ENCODE measurements around the gene CNTNAP2.

CNTNAP2 gene

GRCh38 chr7:147173883-147174282 is 1057.3 kb downstream of the CNTNAP2 start:
- Histone ChIP-seq H3K79me2 (ENCODE audit: insufficient read depth, low read depth) (no peaks in the 10 kb centered on the region), H3K27ac (no peak overlapping the region), H4K20me1 (ENCODE audit: insufficient read depth) (no peaks in the 10 kb centered on the region), H3K36me3 (ENCODE audit: insufficient read depth) (no peaks in the 10 kb centered on the region), H3K4me3 (IDR thresholded peaks at IDR 0.05; ENCODE audit: insufficient read depth, low read depth, low read length) (no peak overlapping the region), H2AFZ (ENCODE audit: low read depth) (no peak overlapping the region), H3K9ac (no peak overlapping the region), H3K4me1 (ENCODE audit: low read depth, poor library complexity, severe bottlenecking) (no peaks in the 10 kb centered on the region), H3K4me2 (no peak overlapping the region), H3K27me3 (ENCODE audit: insufficient read depth, low read depth) (no peaks in the 10 kb centered on the region)
- TF ChIP-seq CTCF (conservative IDR thresholded peaks at IDR 0.05; ENCODE audit: low read depth, low read length) = no peak

- no peak for TF ChIP-seq CTCF (conservative IDR thresholded peaks at IDR 0.05; ENCODE audit: low read depth, low read length)
- no peak overlapping the region for H3K4me2 ChIP-seq
- no peaks in the 10 kb centered on the region for H3K4me1 ChIP-seq (ENCODE audit: low read depth, poor library complexity, severe bottlenecking)
- H3K27me3 ChIP-seq (ENCODE audit: insufficient read depth, low read depth) = no peaks in the 10 kb centered on the region
- H3K79me2 ChIP-seq (ENCODE audit: insufficient read depth, low read depth) = no peaks in the 10 kb centered on the region
- no peak overlapping the region for H3K4me3 ChIP-seq (IDR thresholded peaks at IDR 0.05; ENCODE audit: insufficient read depth, low read depth, low read length)
- H2AFZ ChIP-seq (ENCODE audit: low read depth) = no peak overlapping the region
- no peak overlapping the region for H3K9ac ChIP-seq
- H3K27ac ChIP-seq = no peak overlapping the region
- H4K20me1 ChIP-seq (ENCODE audit: insufficient read depth) = no peaks in the 10 kb centered on the region
- no peaks in the 10 kb centered on the region for H3K36me3 ChIP-seq (ENCODE audit: insufficient read depth)
Measured at GRCh38 chr7:147182874-147183273, 1066.3 kb downstream of the CNTNAP2 start.

- Histone ChIP-seq H3K79me2 (ENCODE audit: insufficient read depth, low read depth) (no peaks in the 10 kb centered on the region), H3K4me1 (ENCODE audit: low read depth, poor library complexity, severe bottlenecking) (no peaks in the 10 kb centered on the region), H3K4me2 (no peak overlapping the region), H3K27ac (no peak overlapping the region), H3K27me3 (ENCODE audit: insufficient read depth, low read depth) (no peaks in the 10 kb centered on the region), H3K4me3 (IDR thresholded peaks at IDR 0.05; ENCODE audit: insufficient read depth, low read depth, low read length) (no peak overlapping the region), H3K36me3 (ENCODE audit: insufficient read depth) (no peaks in the 10 kb centered on the region), H4K20me1 (ENCODE audit: insufficient read depth) (no peaks in the 10 kb centered on the region), H3K9ac (no peak overlapping the region), H2AFZ (ENCODE audit: low read depth) (no peak overlapping the region)
- no peak for TF ChIP-seq CTCF (conservative IDR thresholded peaks at IDR 0.05; ENCODE audit: low read depth, low read length)
Measured at GRCh38 chr7:147183276-147183675, 1066.7 kb downstream of the CNTNAP2 start.

GRCh38 chr7:147188467-147188866 is 1071.9 kb downstream of the CNTNAP2 start:
- no peak overlapping the region for H3K4me3 ChIP-seq (IDR thresholded peaks at IDR 0.05; ENCODE audit: insufficient read depth, low read depth, low read length)
- H3K9ac ChIP-seq = no peak overlapping the region
- H3K4me2 ChIP-seq = no peak overlapping the region
- H3K4me1 ChIP-seq (ENCODE audit: low read depth, poor library complexity, severe bottlenecking) = no peaks in the 10 kb centered on the region
- no peaks in the 10 kb centered on the region for H3K36me3 ChIP-seq (ENCODE audit: insufficient read depth)
- H4K20me1 ChIP-seq (ENCODE audit: insufficient read depth) = no peaks in the 10 kb centered on the region
- H3K79me2 ChIP-seq (ENCODE audit: insufficient read depth, low read depth) = no peaks in the 10 kb centered on the region
- no peak overlapping the region for H2AFZ ChIP-seq (ENCODE audit: low read depth)
- H3K27me3 ChIP-seq (ENCODE audit: insufficient read depth, low read depth) = no peaks in the 10 kb centered on the region
- H3K27ac ChIP-seq = no peak overlapping the region
- TF ChIP-seq CTCF (conservative IDR thresholded peaks at IDR 0.05; ENCODE audit: low read depth, low read length) = no peak

Measured in KMS-11 (cell line).